GM21528 (cell line): ENCODE results near the gene MTHFD1L.

ENCODE experiments used
- ATAC-seq: cut with Tn5 transposase; IDR thresholded peaks from one replicate; pipeline ENCODE4 v1.9.1; 2021; ENCODE audit warnings: mild to moderate bottlenecking, moderate library complexity; ENCODE audit not compliant: unreplicated experiment, low FRiP score

Gene MTHFD1L

DNA sequence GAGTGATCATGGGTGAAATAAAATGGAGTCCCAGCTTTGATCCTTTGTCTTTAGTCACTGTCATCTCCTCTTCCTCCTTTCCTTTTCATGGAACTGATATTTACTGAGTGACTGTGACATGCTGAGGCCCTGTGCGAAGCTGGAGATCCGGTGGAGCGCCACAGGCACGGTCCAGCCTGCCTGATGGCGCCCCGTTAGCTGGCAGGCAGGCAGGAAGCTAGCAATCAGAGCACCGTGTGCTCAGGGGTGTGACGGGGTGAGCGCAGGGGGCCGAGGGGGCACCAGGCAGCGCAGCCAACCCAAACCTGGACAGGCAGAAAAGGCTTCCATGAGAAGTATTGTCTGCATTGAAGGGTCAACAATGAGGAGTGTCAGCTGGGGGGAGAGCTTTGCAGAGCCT lies 274.0 kb downstream of the MTHFD1L start:
- ATAC-seq = no peak

DNA sequence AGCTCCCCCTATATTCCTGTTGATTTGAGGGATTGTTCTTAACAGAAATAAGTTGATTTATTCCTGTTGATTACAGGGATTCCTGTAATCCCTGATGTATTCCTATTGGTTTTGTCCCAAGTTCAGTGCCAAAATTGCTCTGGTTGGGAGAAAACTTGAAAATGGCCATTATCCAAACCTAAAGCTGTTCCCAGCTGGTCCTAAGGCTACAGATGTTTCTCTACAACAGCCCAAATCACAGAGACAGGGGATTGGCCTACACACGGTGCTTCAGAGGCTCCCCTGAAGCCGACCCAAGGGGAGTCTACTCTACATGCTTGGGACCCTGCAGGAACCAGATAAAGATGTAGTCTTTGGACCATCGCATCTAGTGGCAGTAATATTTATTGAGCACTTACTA lies 275.3 kb downstream of the MTHFD1L start:
- no peak for ATAC-seq

DNA sequence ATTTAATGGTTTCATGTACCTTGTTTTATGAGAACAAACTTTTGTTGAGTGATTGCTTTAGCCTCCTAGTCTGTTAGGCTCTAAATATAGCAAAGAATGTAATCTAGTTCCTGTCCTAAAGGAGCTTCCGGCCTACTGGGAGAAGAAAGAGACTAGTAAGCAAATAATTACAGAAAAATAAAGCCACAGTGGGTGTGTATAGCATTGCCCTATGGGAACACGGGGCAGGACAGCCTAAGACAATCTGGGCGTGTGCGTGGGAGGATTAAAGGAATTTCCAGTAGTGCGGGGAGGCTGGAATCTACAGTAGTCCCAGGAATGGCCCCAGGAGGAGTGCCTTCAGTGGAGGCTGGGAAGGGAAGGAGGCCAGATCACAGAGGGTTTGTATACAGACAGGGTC lies 276.2 kb downstream of the MTHFD1L start:
- no peak for ATAC-seq

DNA sequence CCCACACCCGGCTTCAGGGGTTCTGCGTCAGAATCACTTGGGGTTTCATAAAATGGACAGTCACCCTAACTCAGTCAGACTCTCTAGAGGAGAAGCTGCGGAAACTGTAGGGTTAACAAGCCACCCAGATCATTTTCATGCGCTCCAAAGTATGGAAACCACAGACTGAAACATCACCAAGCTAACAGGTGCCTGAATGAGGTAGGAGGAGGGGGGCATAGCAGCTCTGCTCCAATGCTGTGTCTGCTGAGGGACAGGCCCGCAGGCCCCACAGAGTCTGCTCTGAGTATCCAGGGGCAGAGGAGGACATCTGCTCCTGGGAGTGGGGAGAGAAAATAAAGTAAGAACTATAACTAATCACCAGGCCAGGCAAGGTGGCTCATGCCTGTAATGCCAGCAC lies 277.2 kb downstream of the MTHFD1L start:
- no peak for ATAC-seq

DNA sequence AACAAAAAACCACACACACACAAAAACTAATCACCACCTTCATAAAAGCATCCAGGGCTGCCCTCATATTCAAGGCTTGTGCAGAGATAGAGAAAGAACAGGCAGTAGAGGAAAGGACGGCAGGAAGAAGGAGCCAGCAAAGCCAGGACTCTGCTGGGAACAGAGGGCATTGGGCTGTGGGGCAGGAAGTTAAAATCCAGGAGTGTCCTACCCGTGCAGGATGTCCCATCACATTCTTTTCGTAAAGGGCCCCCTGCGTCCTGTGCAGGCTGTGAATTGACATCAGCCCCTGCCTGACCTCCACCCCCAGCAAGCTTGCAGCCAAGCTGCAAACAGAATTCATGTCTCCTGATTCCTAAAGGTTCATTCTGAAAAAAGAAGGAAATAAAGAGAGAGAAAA lies 277.8 kb downstream of the MTHFD1L start:
- no peak for ATAC-seq

DNA sequence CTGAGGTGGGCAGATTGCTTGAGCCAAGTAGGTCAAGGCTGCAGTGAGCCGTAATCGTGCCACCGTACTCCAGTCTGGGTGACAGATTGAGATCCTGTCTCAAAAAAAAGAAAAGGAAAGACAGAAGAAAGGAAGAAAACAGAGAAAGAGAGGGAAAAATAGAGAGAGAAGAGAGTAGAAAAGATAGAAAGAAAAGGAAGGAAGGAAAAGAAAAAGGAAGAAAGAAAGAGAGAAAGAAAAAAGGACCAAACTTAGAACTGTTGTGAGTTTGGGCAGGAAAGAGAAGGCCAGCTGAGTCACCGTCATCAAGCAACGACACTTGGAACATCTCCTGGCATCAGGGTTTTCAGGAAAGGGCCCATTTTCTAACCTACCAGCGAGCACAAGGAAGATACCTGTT lies 278.3 kb downstream of the MTHFD1L start:
- no peak for ATAC-seq

DNA sequence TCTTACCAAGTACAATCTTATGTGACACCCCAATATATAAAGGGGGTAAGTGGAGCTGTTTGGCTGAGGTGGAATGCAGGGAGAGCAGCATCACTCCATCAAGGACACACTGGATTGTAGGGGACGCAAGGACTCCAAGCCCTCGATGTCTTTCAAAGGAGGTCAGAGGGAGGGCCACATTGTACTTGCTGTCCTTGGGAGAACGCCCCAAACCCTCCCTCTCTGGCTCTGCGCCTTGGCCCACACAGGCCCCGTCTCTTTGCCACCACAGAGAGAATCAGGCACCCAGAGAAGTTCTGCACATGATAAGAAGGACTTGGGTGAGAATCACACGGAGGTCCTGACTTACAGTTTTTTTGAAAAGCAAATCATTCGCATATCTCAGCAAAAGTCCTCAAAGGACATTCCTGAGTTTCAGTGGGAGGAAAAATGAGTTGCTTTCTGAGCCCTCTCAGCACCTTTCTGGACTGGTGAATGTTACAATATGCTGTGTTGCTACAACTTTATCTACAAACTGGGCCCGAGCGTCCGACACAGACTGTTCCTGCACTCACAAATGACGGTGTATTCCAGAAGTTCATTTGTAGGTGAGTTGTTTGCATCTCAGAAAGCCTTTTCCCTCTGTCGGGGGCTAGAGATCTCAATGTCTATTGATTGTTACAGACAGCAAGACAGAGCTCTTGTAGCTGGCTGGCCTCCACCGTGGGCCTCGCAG lies 281.8 kb downstream of the MTHFD1L start:
- ATAC-seq = no peak

DNA sequence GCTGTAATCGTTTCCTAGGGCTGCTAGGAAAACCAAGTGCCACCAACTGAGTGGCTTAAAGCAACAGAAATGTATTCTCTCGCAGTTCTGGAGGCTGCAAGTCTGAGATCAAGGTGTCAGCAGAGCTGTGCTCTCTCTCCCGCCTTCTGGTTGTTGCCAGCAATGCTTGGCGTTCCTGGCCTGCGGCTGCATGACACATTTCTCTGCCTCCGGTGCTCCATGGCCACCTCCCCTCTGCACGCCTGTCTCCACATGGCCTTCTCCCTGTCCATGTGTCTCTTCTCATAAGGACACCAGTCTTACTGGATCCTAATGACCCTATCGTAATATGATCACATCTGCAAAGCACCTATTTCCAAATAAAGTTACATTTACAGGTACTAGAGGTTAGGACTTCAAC lies 282.6 kb downstream of the MTHFD1L start:
- no peak for ATAC-seq

DNA sequence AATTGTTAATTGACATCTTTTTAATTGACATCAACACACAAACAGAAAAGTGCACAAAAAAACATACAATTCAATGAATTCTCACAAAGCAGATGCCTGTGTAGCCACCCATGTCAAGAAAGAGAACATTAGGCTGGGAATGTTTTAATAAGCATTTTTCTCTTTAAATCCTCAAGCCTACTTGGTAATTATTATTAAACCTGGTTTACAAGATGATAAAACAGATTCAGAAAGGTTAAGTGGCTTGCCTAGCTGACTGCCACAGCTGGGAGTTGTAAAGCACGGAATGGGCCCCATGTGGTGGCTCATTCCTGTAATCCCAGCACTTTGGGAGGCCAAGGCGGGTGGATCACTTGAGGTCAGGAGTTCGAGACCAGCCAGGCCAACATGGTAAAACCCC lies 284.3 kb downstream of the MTHFD1L start:
- no peak for ATAC-seq
